Stimulated activated CD8-positive, alpha-beta memory T cell treated with anti-CD3 and anti-CD28 coated beads, Interleukin-12 subunit alpha, Interleukin-12 subunit beta, amount 100 ng/mL, for 4 hours (primary cell): ENCODE data around the gene STK11.

Source experiments
- DNase-seq: peaks from one replicate; pipeline ENCODE4 v3.0.0-alpha.2; 2020; ENCODE audit warnings: low read depth

STK11 gene, protein sequence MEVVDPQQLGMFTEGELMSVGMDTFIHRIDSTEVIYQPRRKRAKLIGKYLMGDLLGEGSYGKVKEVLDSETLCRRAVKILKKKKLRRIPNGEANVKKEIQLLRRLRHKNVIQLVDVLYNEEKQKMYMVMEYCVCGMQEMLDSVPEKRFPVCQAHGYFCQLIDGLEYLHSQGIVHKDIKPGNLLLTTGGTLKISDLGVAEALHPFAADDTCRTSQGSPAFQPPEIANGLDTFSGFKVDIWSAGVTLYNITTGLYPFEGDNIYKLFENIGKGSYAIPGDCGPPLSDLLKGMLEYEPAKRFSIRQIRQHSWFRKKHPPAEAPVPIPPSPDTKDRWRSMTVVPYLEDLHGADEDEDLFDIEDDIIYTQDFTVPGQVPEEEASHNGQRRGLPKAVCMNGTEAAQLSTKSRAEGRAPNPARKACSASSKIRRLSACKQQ

GRCh38 chr19:1205114-1206099 is at the start of gene STK11:
STK11 (plus strand) TSS chr19:1205778; CDS start chr19:1206914, 1,136 bp downstream.
- peak; percentile 100 for DNase-seq

DNA sequence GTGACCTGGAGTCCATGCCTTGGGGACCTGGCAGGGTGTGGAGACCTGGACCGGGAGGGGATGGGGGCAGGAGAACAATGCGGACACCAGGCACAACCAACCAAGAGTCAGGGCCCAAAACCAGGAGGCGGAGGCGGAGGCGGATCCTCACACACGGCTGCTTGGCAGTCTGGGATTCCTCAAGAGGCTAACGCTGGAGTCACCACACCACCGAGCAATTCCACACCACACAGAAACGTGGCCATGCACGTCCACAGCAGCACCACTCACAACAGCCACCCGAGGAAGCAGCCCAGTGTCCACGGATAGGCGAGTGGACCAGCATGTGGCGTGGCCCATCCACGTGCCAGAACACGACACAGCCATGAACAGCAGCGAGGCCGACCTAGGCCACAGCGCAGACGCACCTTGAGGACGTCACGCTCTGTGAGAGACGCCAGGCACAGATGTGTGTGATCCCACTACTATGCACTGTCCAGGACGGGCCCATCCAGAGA is 49.2 kb upstream of the STK11 start:
- DNase-seq, result no peak

DNA sequence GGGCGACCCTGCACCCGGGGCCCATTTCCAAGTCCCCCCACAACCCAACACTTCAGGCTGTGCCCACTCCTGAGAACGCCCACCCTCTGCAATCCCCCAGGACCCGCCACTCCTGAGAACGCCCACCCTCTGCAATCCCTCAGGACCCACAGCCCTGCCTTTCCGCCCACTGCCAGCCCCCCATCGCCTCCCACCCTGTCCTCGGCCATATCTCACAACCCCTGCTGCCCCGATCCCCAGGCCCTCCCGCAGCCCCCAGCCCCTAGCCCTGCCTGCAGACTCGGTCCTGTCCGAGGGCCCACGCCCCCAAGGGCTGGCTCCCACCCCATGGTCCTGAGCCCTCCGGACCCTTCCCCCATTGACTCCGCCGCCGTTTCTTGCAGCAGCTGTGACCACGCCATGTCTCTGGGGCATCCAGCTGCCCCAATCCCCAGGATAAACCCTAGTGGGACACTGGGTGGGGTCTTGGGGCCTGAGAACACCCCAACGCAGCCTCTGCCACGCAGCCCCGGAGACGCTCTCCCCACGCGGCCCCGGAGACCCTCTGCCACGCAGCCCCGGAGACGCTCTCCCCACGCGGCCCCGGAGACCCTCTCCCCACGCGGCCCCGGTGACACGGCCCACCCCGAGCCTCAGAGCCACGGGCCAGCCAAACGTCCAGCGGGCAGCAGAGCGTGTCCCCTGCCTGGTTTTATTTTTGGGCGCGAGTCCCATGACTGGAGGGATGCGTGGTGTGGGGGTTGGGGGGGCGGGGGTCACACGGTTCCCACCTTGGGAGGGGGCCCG is 48.6 kb upstream of the STK11 start:
- no peak for DNase-seq

DNA sequence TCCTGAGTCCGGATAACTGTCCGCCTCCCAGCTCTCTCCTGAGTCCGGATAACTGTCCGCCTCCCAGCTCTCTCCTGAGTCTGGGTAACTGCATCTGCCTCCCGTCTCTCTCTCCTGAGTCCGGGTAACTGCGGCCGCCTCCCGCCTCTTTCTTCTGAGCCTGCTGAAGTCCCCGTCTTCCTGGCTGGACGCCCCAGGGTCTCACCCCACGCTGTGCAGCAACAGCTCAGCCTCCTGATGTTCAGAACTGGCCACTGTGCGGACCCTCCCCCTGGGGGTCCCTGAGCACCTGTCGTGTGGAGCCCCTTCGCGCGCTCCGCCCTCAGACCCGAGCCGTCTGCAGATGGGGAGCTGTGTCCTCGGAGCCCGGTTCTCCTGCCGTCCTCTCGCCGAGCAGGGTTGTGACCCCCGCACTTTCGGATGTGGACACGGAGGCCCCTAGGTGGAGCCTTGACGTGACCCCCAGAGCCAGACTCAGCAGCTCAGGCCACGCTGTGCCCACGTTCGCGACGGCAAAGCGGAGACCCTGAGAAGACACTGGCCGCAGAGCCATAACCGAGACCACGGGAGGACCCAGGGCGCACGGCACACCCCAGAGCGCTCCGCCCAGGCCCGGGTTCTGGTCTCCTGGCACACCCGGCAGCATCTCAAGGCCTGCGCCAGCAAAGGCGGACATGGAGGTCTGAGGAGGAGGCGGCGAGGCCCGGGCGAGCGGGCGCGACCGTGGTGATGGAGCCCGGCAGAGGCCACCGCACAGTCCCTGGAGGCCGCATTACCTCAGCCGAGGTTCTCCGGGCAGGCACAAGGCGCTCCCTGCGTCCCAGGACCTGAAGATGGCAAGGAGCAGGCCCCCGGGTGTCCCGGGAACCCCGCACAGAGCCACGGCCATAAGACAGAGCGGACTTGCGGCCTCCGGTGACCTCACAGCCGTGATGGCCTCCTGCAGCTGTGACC is 47.4 kb upstream of the STK11 start:
- no peak for DNase-seq

DNA sequence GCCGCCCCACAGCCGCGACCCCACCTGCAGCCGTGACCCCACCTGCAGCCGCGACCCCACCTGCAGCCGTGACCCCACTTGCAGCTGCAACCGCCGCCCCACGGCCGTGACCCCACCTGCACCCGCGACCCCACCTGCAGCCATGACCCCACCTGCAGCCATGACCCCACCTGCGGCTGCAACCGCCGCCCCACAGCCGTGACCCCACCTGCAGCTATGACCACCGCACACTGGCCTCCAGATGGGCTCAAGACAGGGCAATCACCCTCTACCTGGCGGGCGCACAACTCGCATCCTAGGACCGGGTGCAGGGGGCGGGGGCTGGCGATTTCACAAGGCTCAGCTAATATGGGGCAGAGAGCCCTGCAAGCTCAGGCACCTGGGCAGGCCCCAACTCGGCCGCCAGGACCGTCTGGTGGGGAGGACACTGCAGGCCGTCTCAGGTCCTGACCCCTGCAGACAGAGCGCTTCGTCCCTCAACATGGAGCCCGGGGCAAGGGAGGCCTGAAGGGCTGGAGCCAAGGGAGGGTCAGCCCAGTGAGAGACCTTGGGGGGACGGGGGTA is 46.6 kb upstream of the STK11 start:
- DNase-seq, result no peak

DNA sequence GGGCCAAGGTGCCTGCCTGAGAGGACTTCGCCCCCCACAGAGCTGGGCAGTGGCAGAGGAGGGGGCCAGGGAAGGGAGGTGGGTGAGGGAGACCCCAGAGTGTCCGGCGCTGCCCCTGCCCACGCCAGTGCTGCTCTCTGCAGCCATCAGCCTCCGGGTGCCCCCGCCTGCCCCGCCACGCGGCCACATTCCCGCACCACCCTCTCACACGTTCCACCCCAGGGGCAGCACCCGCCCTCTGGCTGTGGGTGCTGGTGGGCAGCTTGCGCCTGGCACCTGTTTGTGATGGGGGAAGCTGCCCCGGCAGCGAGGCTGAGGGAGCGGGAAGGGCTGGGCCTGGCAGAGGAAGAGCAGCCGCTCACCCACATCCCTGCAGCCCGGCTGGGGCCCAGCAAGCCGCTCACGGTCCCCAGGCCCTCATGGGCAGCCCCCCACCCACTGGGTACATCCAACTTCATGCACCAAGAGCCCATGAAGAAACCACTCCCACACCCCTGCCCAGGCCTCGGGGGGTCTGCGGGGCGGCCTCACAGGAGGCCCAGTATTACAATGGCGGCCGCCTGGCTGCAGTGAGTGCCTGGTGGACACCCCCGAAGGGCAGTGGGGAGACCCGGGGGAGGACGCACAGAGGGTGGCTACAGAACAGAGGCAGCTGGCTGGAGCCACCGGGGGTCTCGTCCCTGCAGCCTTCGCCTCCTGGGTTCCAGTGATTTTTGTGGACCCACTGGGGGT is 45.5 kb upstream of the STK11 start:
- no peak for DNase-seq

GRCh38 chr19:1161716-1162115 is 43.9 kb upstream of the STK11 start:
- no peak for DNase-seq

- no peak for DNase-seq
Measured at GRCh38 chr19:1162404-1163282, 42.9 kb upstream of the STK11 start.

- no peak for DNase-seq
Measured at GRCh38 chr19:1163283-1163933, 42.2 kb upstream of the STK11 start.

DNA sequence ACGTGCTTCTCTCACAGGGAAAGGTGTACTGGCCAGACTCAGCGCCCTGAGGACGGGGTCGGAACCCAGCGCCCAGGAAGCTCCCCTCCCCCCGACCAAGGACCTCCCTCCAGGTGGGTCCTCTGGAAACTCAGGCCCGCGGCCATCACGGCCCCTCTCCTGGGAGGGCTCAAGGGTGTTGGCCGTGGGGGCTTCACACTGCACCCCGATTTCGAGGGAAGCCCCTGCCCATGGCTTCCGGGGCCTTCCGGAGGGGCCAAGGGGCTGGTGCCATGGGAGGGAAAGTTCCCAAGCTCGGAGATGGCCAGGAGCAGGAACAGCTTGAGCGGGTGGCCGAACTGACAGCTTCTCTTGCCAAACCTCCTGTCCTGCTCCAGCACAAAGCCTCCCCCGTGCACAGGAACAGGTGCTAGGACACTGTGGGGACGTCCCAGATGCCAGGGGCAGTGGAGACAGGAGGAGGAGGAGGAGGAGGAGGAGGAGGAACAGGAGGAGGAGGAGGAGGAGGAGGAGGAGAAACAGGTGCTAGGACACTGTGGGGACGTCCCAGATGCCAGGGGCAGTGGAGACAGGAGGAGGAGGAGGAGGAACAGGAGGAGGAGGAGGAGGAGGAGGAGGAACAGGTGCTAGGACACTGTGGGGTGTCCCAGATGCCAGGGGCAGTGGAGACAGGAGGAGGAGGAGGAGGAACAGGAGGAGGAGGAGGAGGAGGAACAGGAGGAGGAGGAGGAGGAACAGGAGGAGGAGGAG is 41.5 kb upstream of the STK11 start:
- DNase-seq, result no peak

DNA sequence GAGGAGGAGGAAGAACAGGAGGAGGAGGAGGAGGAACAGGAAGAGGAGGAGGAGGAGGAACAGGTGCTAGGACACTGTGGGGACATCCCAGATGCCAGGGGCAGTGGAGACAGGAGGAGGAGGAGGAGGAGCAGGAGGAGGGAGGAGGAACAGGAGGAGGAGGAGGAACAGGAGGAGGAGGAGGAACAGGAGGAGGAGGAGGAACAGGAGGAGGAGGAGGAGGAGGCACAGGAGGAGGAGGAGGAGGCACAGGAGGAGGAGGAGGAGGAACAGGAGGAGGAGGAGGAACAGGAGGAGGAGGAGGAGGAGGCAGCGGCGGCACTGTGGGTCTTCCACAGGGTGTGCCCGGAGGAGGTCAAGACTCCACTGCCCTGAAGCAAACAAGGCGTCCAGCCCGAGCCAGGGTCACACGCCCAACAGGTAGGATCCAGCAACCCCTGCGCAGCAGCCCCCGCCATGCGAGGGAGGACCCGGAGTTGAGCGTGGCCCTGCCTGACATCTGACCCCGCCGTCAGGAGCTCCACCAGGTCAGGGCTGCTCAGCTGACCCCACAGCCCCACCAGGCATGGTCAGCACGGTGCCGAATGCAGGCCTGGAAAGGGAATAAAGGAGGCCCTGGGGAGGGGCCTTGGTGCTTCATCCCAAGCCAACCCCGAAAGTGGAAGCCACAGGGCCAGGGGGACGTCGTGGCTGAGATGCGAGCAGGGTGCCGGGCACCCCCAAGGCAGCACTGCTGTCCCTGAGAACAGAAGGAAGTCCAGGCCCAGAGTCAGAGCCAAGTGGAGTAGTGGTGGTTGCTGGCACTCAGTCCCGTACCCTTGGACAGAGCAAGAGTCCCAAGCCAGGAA is 40.7 kb upstream of the STK11 start:
- DNase-seq, result no peak

DNA sequence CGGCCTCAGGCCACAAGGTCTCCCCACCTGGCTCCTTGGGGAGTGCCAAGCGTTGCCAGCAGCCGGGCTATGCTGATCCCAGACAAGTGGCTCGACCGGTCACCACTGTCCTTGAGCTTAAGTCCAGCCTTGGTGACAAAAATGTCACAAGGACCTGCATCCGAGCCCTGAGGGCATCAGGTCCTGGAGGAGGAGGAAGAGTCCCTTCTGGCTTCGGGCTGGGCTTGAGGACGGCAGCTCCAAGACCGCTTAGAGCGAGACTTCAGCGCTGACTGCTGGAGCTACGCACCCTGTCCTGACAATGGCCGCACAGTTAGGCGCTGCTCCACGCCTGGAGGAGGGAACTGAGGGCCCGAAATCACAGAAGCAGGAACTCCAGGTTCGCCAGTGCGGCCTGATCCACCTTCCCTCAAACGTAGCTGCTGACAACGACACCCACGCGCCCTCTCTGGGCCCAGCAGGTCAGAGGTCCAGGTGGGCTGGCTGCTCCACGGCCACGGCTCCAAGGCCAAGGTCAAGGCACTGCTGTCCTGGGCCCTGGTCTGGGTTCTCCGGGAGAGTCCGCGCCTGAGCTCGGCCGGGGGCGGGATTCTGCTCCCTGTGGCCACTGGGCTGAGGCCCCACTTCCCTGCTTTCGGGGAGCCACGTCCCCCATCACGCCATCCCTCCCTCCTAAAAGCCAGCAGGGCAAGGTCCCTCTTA is 38.6 kb upstream of the STK11 start:
- no peak for DNase-seq

DNA sequence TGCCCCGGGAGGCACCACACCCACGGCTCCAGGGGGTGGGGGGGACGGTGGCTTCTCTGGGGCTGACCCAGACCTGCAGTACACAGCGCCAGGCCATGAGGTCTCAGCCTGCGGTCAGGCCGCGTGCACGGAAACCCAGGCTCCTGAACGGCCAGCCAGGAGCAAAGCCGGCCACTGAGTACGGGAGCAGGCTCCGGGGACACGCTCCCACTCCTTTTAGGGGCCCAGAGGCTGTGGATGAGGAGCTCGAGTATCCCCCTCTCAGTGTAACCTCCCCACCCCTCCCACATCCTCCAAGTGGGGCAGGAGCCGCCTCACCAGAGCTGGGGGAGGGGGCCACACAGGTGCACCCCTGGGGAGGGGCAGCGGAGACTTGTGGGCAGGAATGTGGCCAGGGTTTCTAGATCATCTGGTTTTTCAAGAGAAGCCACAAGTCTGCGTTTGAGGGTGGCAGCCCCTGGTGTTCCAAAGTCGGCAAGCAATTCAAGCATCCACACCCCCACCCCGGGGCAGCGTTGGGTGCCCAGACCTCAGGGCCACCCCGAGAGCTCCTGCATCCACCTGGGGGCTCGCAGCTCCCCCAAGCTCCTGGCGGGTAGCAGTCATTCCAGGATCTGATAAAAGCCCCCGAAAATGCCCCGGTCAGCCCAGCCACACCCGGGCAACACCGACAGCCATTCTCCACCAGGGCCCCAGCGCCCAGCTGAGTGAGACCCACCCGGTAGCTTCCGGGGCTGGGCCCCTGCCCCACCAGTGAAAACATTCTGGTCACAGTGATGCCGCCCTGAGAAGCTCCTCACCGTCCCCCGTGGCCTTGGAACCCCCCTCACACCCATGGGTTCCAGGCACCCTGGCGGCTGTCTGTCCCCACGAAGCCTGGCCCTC is 37.6 kb upstream of the STK11 start:
- DNase-seq, result no peak

- DNase-seq, result no peak
Measured at GRCh38 chr19:1168572-1169410, 36.8 kb upstream of the STK11 start.
